ENCODE results near the gene HBG2. TPM values are rescaled to one million over a fixed set of nuclear protein-coding genes. Genes with fewer than 3 reads are reported as not detected.

HBG2 gene
- total RNA-seq, 4 donors from 2014 or later = not detected

- ATAC-seq = no peak
- no peak overlapping the region for H3K27ac ChIP-seq
- in situ Hi-C loops (cut with MboI; ENCODE audit: low sequenced_read_pairs in 4 of 4) = no loop called here
- no peaks in the 10 kb centered on the region for H3K4me1 ChIP-seq
- no peak overlapping the region for H3K4me3 ChIP-seq
- TF ChIP-seq CTCF (IDR thresholded peaks at IDR 0.05 in 4 of 5, conservative IDR thresholded peaks at IDR 0.05 in 1 of 5) (no peak), POLR2A (IDR thresholded peaks at IDR 0.05) (no peak)
- intact Hi-C loops (cut with DNase I; ENCODE audit: low total_unique reads) = no loop called here
- no peak for DNase-seq
- no peaks in the 10 kb centered on the region for H3K36me3 ChIP-seq
- no peaks in the 10 kb centered on the region for H3K9me3 ChIP-seq
- no peaks in the 10 kb centered on the region for H3K27me3 ChIP-seq
These were observed 32.3 kb upstream of the HBG2 start for GRCh38 chr11:5286901-5287300.

- in situ Hi-C loops (cut with MboI; ENCODE audit: low sequenced_read_pairs in 4 of 4) = no loop called here
These were observed 31.8 kb upstream of the HBG2 start for GRCh38 chr11:5286351-5286750.

GRCh38 chr11:5285703-5286340, 31.2 kb upstream of the HBG2 start:
- DNase-seq (no peak), ATAC-seq (no peak)
- H3K27ac ChIP-seq = no peak overlapping the region
- in situ Hi-C loops (cut with MboI; ENCODE audit: low sequenced_read_pairs in 4 of 4) = no loop called here
- H3K4me3 ChIP-seq = no peak overlapping the region
- no peaks in the 10 kb centered on the region for H3K9me3 ChIP-seq
- intact Hi-C loops (cut with DNase I; ENCODE audit: low total_unique reads) = no loop called here
- no peaks in the 10 kb centered on the region for H3K27me3 ChIP-seq
- no peaks in the 10 kb centered on the region for H3K4me1 ChIP-seq
- H3K36me3 ChIP-seq = no peaks in the 10 kb centered on the region
- TF ChIP-seq CTCF (IDR thresholded peaks at IDR 0.05 in 4 of 5, conservative IDR thresholded peaks at IDR 0.05 in 1 of 5) (no peak), POLR2A (IDR thresholded peaks at IDR 0.05) (no peak)

More at GRCh38 chr11:5286351-5286750, 31.8 kb upstream of the HBG2 start:
- Histone ChIP-seq H3K4me1 (no peaks in the 10 kb centered on the region), H3K36me3 (no peaks in the 10 kb centered on the region), H3K9me3 (no peaks in the 10 kb centered on the region), H3K27ac (no peak overlapping the region), H3K27me3 (no peaks in the 10 kb centered on the region), H3K4me3 (no peak overlapping the region)
- DNase-seq = no peak
- ATAC-seq = no peak
- no peak for TF ChIP-seq CTCF (IDR thresholded peaks at IDR 0.05 in 4 of 5, conservative IDR thresholded peaks at IDR 0.05 in 1 of 5)
- TF ChIP-seq POLR2A (IDR thresholded peaks at IDR 0.05) = no peak
- intact Hi-C loops (cut with DNase I; ENCODE audit: low total_unique reads) = no loop called here

- no peak overlapping the region for H3K27ac ChIP-seq
- H3K4me1 ChIP-seq = no peaks in the 10 kb centered on the region
- ATAC-seq (no peak), DNase-seq (no peak)
- H3K9me3 ChIP-seq = no peaks in the 10 kb centered on the region
- no peak overlapping the region for H3K4me3 ChIP-seq
- in situ Hi-C loops (cut with MboI; ENCODE audit: low sequenced_read_pairs in 4 of 4) = no loop called here
- TF ChIP-seq CTCF (IDR thresholded peaks at IDR 0.05 in 4 of 5, conservative IDR thresholded peaks at IDR 0.05 in 1 of 5) (no peak), POLR2A (IDR thresholded peaks at IDR 0.05) (no peak)
- intact Hi-C loops (cut with DNase I; ENCODE audit: low total_unique reads) = no loop called here
- H3K27me3 ChIP-seq = no peaks in the 10 kb centered on the region
- no peaks in the 10 kb centered on the region for H3K36me3 ChIP-seq
These were observed 30.1 kb upstream of the HBG2 start for GRCh38 chr11:5284637-5285036.

- in situ Hi-C loops (cut with MboI; ENCODE audit: low sequenced_read_pairs in 4 of 4) = no loop called here
- ATAC-seq = no peak
These were observed 29.3 kb upstream of the HBG2 start for GRCh38 chr11:5283882-5284281.

More at GRCh38 chr11:5283882-5284281, 29.3 kb upstream of the HBG2 start:
- no peaks in the 10 kb centered on the region for H3K27me3 ChIP-seq
- H3K36me3 ChIP-seq = no peaks in the 10 kb centered on the region
- no peaks in the 10 kb centered on the region for H3K9me3 ChIP-seq
- DNase-seq = no peak
- TF ChIP-seq CTCF (IDR thresholded peaks at IDR 0.05 in 4 of 5, conservative IDR thresholded peaks at IDR 0.05 in 1 of 5) (no peak), POLR2A (IDR thresholded peaks at IDR 0.05) (no peak)
- no peaks in the 10 kb centered on the region for H3K4me1 ChIP-seq
- no peak overlapping the region for H3K4me3 ChIP-seq
- intact Hi-C loops (cut with DNase I; ENCODE audit: low total_unique reads) = no loop called here
- H3K27ac ChIP-seq = no peak overlapping the region
